Measurements from ENCODE around the gene TRIM8. TPM values are rescaled to one million over a fixed set of nuclear protein-coding genes. Genes with fewer than 3 reads are reported as not detected.

Gene TRIM8
- total and polyA plus RNA-seq, 9 of the 15 experiments (the other 6 are each of a cell fraction or from before 2014, with no cell fraction given) = 1.7 to 26.0 (median 9.1) TPM

GRCh38 chr10:102665904-102666509 lies 21.7 kb downstream of the TRIM8 start:
- 74% methylated on average over 6 of the region's 9 CpGs for WGBS (ENCODE audit: insufficient coverage, low coverage, missing lambda C conversion rate)
- ChIA-PET POLR2A (interaction anchor here (0.9 to 1.7 kb wide), 3 partner anchors 9 to 20 kb away, joined by 3 to 12 read pairs (median 3); no protein-coding TSS in a partner anchor), CTCF (ENCODE audit: low intra/inter-chr PET ratio) (no interaction called here)
- H3K79me2 ChIP-seq (ENCODE audit: control insufficient read depth, insufficient read depth, low read length) = no peaks in the 10 kb centered on the region
- no peak for DNase-seq (ENCODE audit: extremely low read depth in 1 of 4, low spot score in 3 of 4)
- H3K9me1 ChIP-seq (ENCODE audit: control insufficient read depth, insufficient read depth, low read length) = no peaks in the 10 kb centered on the region
- in situ Hi-C loops (cut with MboI) (no loop called here), intact Hi-C loops (cut with micrococcal nuclease) (no loop called here)
- H3K27me3 ChIP-seq (ENCODE audit: control insufficient read depth in 2 of 2, insufficient read depth in 2 of 2, low read length in 2 of 2) = no peaks in the 10 kb centered on the region
- no peak overlapping the region for H3K4me3 ChIP-seq
- no peak overlapping the region for H3K27ac ChIP-seq (ENCODE audit: extremely low read depth, low read depth, low read length)
- H3K9ac ChIP-seq (ENCODE audit: insufficient read depth in 1 of 2, low read depth in 2 of 2, low read length in 2 of 2) = no peak overlapping the region
- peaks cover 10 to 23% of the 10 kb centered on the region in 2 experiments for H3K4me1 ChIP-seq (replicated peaks in 1 of 2; ENCODE audit: control insufficient read depth in 2 of 2, insufficient read depth in 2 of 2, low read length in 2 of 2)
- H3K36me3 ChIP-seq (ENCODE audit: control insufficient read depth, insufficient read depth, low read length) = no peaks in the 10 kb centered on the region
- no peak for FAIRE-seq
- no peaks in the 10 kb centered on the region for H3K9me3 ChIP-seq (replicated peaks; ENCODE audit: control insufficient read depth, insufficient read depth, low read depth, low read length)
- no peak overlapping the region for H3K4me2 ChIP-seq (ENCODE audit: insufficient read depth, low read length)
- H2AFZ ChIP-seq (ENCODE audit: low read depth, low read length) = no peak overlapping the region
- no peak for ATAC-seq
- no TSS peak for BruUV-seq (replicated peaks)
- no peaks in the 10 kb centered on the region for H4K20me1 ChIP-seq (replicated peaks; ENCODE audit: control insufficient read depth, insufficient read depth, low read length)
- TF ChIP-seq POLR2A (conservative IDR thresholded peaks at IDR 0.05) (no peak), NFE2L1 (tag; IDR thresholded peaks at IDR 0.05; ENCODE audit: borderline replicate concordance, low read depth) (no peak), SP1 (CRISPR knock-in tag; IDR thresholded peaks at IDR 0.05) (no peak), ZNF644 (tag; IDR thresholded peaks at IDR 0.05; ENCODE audit: low read depth) (no peak), PURB (CRISPR knock-in tag; IDR thresholded peaks at IDR 0.05; ENCODE audit: low read depth) (no peak), ELF1 (tag; IDR thresholded peaks at IDR 0.05) (no peak), ARID3A (IDR thresholded peaks at IDR 0.05; ENCODE audit: borderline replicate concordance, low read depth, low read length) (no peak), TBL1XR1 (IDR thresholded peaks at IDR 0.05; ENCODE audit: low read length in 2 of 2) (no peak), PHF20 (IDR thresholded peaks at IDR 0.05; ENCODE audit: partially characterized antibody) (no peak), ZNF57 (CRISPR knock-in tag; IDR thresholded peaks at IDR 0.05) (no peak), TAF1 (IDR thresholded peaks at IDR 0.05; ENCODE audit: control insufficient read depth, extremely low read depth, insufficient read depth, low read length, severe bottlenecking) (no peak), IRF2 (CRISPR knock-in tag; IDR thresholded peaks at IDR 0.05) (no peak)
- TF ChIP-seq, protein P1, sequence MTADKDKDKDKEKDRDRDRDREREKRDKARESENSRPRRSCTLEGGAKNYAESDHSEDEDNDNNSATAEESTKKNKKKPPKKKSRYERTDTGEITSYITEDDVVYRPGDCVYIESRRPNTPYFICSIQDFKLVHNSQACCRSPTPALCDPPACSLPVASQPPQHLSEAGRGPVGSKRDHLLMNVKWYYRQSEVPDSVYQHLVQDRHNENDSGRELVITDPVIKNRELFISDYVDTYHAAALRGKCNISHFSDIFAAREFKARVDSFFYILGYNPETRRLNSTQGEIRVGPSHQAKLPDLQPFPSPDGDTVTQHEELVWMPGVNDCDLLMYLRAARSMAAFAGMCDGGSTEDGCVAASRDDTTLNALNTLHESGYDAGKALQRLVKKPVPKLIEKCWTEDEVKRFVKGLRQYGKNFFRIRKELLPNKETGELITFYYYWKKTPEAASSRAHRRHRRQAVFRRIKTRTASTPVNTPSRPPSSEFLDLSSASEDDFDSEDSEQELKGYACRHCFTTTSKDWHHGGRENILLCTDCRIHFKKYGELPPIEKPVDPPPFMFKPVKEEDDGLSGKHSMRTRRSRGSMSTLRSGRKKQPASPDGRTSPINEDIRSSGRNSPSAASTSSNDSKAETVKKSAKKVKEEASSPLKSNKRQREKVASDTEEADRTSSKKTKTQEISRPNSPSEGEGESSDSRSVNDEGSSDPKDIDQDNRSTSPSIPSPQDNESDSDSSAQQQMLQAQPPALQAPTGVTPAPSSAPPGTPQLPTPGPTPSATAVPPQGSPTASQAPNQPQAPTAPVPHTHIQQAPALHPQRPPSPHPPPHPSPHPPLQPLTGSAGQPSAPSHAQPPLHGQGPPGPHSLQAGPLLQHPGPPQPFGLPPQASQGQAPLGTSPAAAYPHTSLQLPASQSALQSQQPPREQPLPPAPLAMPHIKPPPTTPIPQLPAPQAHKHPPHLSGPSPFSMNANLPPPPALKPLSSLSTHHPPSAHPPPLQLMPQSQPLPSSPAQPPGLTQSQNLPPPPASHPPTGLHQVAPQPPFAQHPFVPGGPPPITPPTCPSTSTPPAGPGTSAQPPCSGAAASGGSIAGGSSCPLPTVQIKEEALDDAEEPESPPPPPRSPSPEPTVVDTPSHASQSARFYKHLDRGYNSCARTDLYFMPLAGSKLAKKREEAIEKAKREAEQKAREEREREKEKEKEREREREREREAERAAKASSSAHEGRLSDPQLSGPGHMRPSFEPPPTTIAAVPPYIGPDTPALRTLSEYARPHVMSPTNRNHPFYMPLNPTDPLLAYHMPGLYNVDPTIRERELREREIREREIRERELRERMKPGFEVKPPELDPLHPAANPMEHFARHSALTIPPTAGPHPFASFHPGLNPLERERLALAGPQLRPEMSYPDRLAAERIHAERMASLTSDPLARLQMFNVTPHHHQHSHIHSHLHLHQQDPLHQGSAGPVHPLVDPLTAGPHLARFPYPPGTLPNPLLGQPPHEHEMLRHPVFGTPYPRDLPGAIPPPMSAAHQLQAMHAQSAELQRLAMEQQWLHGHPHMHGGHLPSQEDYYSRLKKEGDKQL (CRISPR knock-in tag; IDR thresholded peaks at IDR 0.05; ENCODE audit: borderline replicate concordance) = no peak
